T-cell (primary cell): ENCODE data around the gene CRTC2. TPM values are rescaled to one million over a fixed set of nuclear protein-coding genes. Genes with fewer than 3 reads are reported as not detected.

Experiments
- ATAC-seq, 4 experiments: fragments of 200-7000 bp in 3 of 4; fragments of 150-1000 bp in 1 of 4; cut with Tn5 transposase; replicated peaks in 1 of 4; 1 replicate in 3 of 4; 2 replicates in 1 of 4; pipeline ENCODE4 v1.10.0; 2021; ENCODE audit warnings: moderate library complexity in 3 of 4, mild to moderate bottlenecking in 2 of 4, moderate number of reproducible peaks in 1 of 4
- CTCF ChIA-PET, 2 donors: fragments of 300-600 bp; sonication (Branson Sonifier 250); formaldehyde crosslinking; loops; one replicate each; lab custom pipeline; 2022; ENCODE audit warnings: antibody characterized with exemption in 2 of 2; lab: Charles Lee
- POLR2A ChIA-PET, 2 donors: fragments of 300-600 bp; sonication (Branson Sonifier 250); formaldehyde crosslinking; loops; one replicate each; lab custom pipeline; 2022; ENCODE audit warnings: antibody characterized with exemption in 2 of 2; lab: Charles Lee
- DNase-seq, 35 experiments: peaks; one replicate each; pipeline versions ENCODE4 v3.0.0 to v3.0.0-alpha.2; 2013 to 2023
- H3K27ac ChIP-seq: one replicate; pipeline ENCODE4 v1.5.1; 2013; ENCODE audit warnings: low read length
- H3K27me3 ChIP-seq, 2 experiments: replicated peaks in 1 of 2; 1 replicate in 1 of 2; 2 replicates in 1 of 2; pipeline versions ENCODE4 v1.6.1 to v1.7.0; 2013; ENCODE audit warnings: low read length in 1 of 2, mixed read lengths in 1 of 2; ENCODE audit not compliant: control insufficient read depth in 2 of 2, insufficient read depth in 2 of 2; ENCODE audit errors: extremely low read depth in 1 of 2
- H3K36me3 ChIP-seq, 2 donors: 1 replicate in 1 of 2; 2 replicates in 1 of 2; pipeline versions ENCODE4 v1.6.1 to v1.7.0; 2013; ENCODE audit warnings: low read length in 1 of 2; ENCODE audit not compliant: control insufficient read depth in 2 of 2, insufficient read depth in 1 of 2; ENCODE audit errors: extremely low read depth in 1 of 2
- H3K4me1 ChIP-seq, 2 experiments: 1 replicate in 1 of 2; 2 replicates in 1 of 2; pipeline versions ENCODE4 v1.6.1 to v1.7.0; 2013; ENCODE audit warnings: low read length in 2 of 2, mixed read lengths in 1 of 2; ENCODE audit not compliant: insufficient read depth in 2 of 2, control insufficient read depth in 1 of 2; ENCODE audit errors: extremely low read depth in 1 of 2
- H3K4me3 ChIP-seq, 2 donors: 1 replicate in 1 of 2; 2 replicates in 1 of 2; pipeline versions ENCODE4 v1.5.1 to v1.7.0; 2013; ENCODE audit warnings: mild to moderate bottlenecking in 2 of 2, low read length in 1 of 2, moderate library complexity in 1 of 2; ENCODE audit not compliant: control insufficient read depth in 1 of 2; ENCODE audit errors: extremely low read depth in 1 of 2
- H3K9me3 ChIP-seq: 2 replicates; pipeline ENCODE4 v1.7.0; 2013
- H3K27ac Mint-ChIP-seq, 2 donors: one replicate each; pipeline ENCODE4 v1.8.0; 2020 to 2021; ENCODE audit warnings: mild to moderate bottlenecking in 2 of 2, mixed read lengths in 2 of 2
- H3K27me3 Mint-ChIP-seq, 2 donors: one replicate each; pipeline ENCODE4 v1.8.0; 2021 to 2022; ENCODE audit warnings: mixed read lengths in 2 of 2
- H3K36me3 Mint-ChIP-seq: one replicate; pipeline ENCODE4 v1.8.0; 2021; ENCODE audit warnings: mixed read lengths
- H3K4me1 Mint-ChIP-seq, 3 donors: one replicate each; pipeline ENCODE4 v1.8.0; 2020 to 2022; ENCODE audit warnings: mixed read lengths in 3 of 3, mild to moderate bottlenecking in 1 of 3
- H3K4me3 Mint-ChIP-seq, 3 donors: one replicate each; pipeline ENCODE4 v1.8.0; 2020 to 2022; ENCODE audit warnings: mild to moderate bottlenecking in 3 of 3, mixed read lengths in 3 of 3, moderate library complexity in 3 of 3
- H3K9me3 Mint-ChIP-seq, 3 donors: one replicate each; pipeline ENCODE4 v1.8.0; 2020 to 2022; ENCODE audit warnings: mixed read lengths in 3 of 3
- WGBS: methylation state at CpG from one replicate; pipeline ENCODE4 v1.1.5; 2013; ENCODE audit warnings: missing lambda C conversion rate; ENCODE audit not compliant: insufficient coverage; 5-methylcytosine and 5-hydroxymethylcytosine counted together
- total RNA-seq, 35 experiments: library from RNA in 6 of 35; stranded (reverse) in 6 of 35; fragments of 120-200 nt in 1 of 35; gene quantifications; one replicate each; pipeline versions ENCODE4 v1.2.1 to v1.2.4 and lab custom pipeline; 2013 to 2026

CRTC2 gene
- total RNA-seq, 5 donors from 2014 or later (not counting 1 experiment from before 2014, with no cell fraction given): 108 to 153 (median 122) TPM

DNA sequence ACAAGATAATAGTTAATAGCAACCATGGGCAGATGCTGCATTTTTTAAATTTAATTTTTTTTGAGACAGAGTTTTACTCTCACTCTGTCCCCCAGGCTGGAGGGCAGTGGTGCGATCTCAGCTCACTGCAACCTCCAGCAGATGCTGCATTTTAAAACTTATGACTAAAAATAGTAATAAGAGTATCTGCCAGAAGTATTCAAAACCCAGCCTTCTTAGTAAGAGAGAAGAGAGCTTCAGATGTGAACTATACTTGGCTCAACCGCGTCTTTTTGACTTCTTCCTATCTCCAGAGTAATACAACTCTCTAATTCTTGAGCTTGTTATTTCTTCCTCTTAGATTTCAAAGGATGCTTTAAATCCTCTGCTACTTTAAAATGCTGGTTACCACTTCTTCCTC, 36.8 kb upstream of the CRTC2 start:
- peaks cover 0 to 41% of the 10 kb centered on the region in 2 donors for H3K36me3 ChIP-seq
- peaks cover 16 to 30% of the 10 kb centered on the region in 2 experiments for H3K4me1 ChIP-seq
- WGBS: no CpG with 5 or more reads among the region's 3 CpGs
- ATAC-seq: no peak
- H3K27me3 ChIP-seq: no peaks in the 10 kb centered on the region
- ChIA-PET POLR2A (interaction anchor here in 1 of 2 donors (0.6 kb wide), 1 partner anchor 349 kb away, joined by 4 read pairs; no protein-coding TSS in a partner anchor), CTCF (interaction anchor here in 1 of 2 donors (0.8 kb wide), 1 partner anchor 202 kb away, joined by 3 read pairs; no protein-coding TSS in a partner anchor)
- H3K4me3 Mint-ChIP-seq: no peak overlapping the region
- peaks cover 0 to 3% of the 10 kb centered on the region in 2 donors for H3K27me3 Mint-ChIP-seq
- H3K27ac Mint-ChIP-seq: peak overlapping the region in 1 of 2 donors; percentile 12
- H3K9me3 Mint-ChIP-seq: no peaks in the 10 kb centered on the region
- no peak overlapping the region for H3K27ac ChIP-seq
- H3K9me3 ChIP-seq: no peaks in the 10 kb centered on the region
- peaks cover 33% of the 10 kb centered on the region for H3K36me3 Mint-ChIP-seq
- no peak for DNase-seq
- peaks cover 33 to 37% (median 35%) of the 10 kb centered on the region in 3 donors for H3K4me1 Mint-ChIP-seq
- no peak overlapping the region for H3K4me3 ChIP-seq

DNA sequence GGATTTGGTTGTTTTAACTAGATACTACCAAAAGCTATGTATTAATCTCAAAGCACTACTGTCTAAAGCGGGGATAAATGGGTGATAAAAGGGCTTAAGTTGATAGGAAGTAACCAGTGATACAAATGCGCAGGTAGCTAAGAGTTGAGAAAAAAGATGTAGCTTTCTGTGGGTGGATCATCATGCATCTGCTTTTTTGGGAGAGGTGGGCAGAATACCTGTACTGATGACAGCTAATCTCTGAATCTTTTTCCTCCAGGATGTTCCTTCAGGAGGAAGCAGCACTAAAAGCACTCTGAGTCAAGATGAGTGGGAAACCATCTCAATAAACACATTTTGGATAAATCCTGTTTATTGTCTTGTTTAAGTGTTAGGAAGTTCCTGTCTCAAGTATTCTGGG, 33.4 kb upstream of the CRTC2 start:
- peak overlapping the region; percentile 97 for H3K27ac ChIP-seq
- Mint-ChIP-seq H3K9me3 (no peaks in the 10 kb centered on the region), H3K27me3 (peaks cover 0 to 3% of the 10 kb centered on the region in 2 donors), H3K36me3 (peaks cover 33% of the 10 kb centered on the region), H3K4me1 (peaks cover 42 to 45% (median 43%) of the 10 kb centered on the region in 3 donors), H3K27ac (peak overlapping the region; percentile 98 to 99), H3K4me3 (peak overlapping the region; percentile 93 to 97 (median 97))
- ChIA-PET CTCF (interaction anchor here (0.5 to 2.3 kb wide), 3 partner anchors 14 to 143 kb away, joined by 3 to 7 read pairs (median 4); partner anchors contain the start of genes CREB3L4 (in 1 of the 2) and JTB (in 1 of the 2)), POLR2A (interaction anchor here (0.6 to 1.6 kb wide), 10 partner anchors 13 to 498 kb away, joined by 3 to 10 read pairs (median 5); partner anchors contain the start of genes CHTOP (in 1 of the 2) and CREB3L4 (in 1 of the 2))
- H3K4me3 ChIP-seq: peak overlapping the region; percentile 92 to 100
- H3K9me3 ChIP-seq: no peaks in the 10 kb centered on the region
- WGBS: no CpG with 5 or more reads among the region's 2 CpGs
- H3K4me1 ChIP-seq: peaks cover 16 to 40% of the 10 kb centered on the region in 2 experiments
- no peaks in the 10 kb centered on the region for H3K27me3 ChIP-seq
- ATAC-seq (no peak), DNase-seq (no peak)
- peaks cover 0 to 41% of the 10 kb centered on the region in 2 donors for H3K36me3 ChIP-seq

DNA sequence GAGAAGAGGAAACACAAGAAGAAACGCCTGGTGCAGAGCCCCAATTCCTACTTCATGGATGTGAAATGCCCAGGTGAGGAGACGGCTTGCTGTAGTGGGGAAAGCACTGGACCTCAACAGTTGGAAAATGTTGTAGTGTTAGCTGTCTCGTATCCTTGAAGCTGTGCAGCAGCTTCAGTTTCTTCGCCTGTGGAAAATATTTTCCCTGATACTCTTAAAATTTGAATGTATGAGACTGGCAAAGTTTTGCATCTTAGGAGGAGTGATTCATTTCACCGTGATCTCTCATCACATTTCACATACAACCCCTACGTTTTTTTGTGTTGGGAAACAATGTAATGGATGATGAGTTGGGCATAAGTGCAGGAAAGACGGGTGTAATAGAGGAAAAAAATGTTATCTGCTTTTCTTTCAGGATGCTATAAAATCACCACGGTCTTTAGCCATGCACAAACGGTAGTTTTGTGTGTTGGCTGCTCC, 32.8 kb upstream of the CRTC2 start:
- no peaks in the 10 kb centered on the region for H3K27me3 ChIP-seq
- H3K4me3 ChIP-seq: peak overlapping the region; percentile 92 to 100
- no peaks in the 10 kb centered on the region for H3K9me3 ChIP-seq
- Mint-ChIP-seq H3K4me3 (peak overlapping the region; percentile 93 to 97 (median 97)), H3K9me3 (no peaks in the 10 kb centered on the region), H3K36me3 (peaks cover 33% of the 10 kb centered on the region), H3K27me3 (peaks cover 0 to 5% of the 10 kb centered on the region in 2 donors), H3K27ac (peak overlapping the region; percentile 98 to 99), H3K4me1 (peaks cover 47 to 51% (median 48%) of the 10 kb centered on the region in 3 donors)
- peaks cover 18 to 46% of the 10 kb centered on the region in 2 experiments for H3K4me1 ChIP-seq
- DNase-seq: no peak
- POLR2A ChIA-PET: interaction anchor here (0.6 to 1.6 kb wide), 10 partner anchors 24 to 357 kb away, joined by 3 to 10 read pairs (median 6); partner anchors contain the start of genes CHTOP (in 1 of the 2), CREB3L4 (in 1 of the 2), CRTC2 (in 1 of the 2) and INTS3 (in 1 of the 2)
- no peak for ATAC-seq
- WGBS: 8% methylated on average over 5 of the region's 9 CpGs
- CTCF ChIA-PET: interaction anchor here in 1 of 2 donors (1.9 to 2.3 kb wide), 2 partner anchors 13 to 24 kb away, joined by 4 to 7 read pairs; partner anchors contain the start of genes CREB3L4 and JTB
- H3K36me3 ChIP-seq: peaks cover 0 to 41% of the 10 kb centered on the region in 2 donors
- peak overlapping the region; percentile 97 for H3K27ac ChIP-seq

DNA sequence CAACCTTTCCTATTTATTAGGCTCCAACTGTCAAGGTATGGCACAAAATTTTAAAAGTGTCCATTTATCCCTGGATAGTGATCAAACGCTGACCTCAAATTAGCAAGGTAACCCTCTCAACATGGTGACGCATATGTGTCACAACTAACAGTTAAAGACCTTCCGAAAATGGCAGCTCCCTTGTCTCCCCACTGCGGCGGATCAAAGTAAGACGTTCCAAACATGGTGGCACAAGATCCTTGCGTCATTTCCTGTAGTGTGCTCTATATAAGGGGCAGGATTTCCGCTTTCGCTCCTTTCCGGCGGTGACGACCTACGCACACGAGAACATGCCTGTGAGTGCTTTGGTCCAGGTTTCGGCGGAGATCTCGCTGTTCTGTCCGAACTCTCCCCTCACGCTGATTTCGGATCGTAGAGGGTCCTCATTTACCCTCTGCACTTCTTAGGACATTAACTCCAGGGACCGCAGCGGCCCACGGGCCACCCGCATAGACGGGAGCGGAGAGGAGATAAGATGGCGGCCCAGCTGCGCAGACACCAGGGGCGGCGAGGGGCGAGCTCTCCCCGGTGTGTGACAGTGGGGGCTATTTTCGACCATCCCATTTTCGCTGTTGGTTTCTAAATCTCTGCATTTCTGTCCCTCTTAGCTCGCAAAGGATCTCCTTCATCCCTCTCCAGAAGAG, 32.2 kb upstream of the CRTC2 start, which contains the start of gene RPS27:
RPS27 (plus strand) TSS at position 295 of the 683 bp plus-strand sequence; CDS start at position 330, 35 bp downstream.
- Histone ChIP-seq H3K4me1 (peaks cover 18 to 46% of the 10 kb centered on the region in 2 experiments), H3K4me3 (peak within 1 kb of the TSS; percentile 92 to 100), H3K36me3 (peaks cover 0 to 38% of the 10 kb centered on the region in 2 donors), H3K9me3 (no peaks in the 10 kb centered on the region), H3K27me3 (peaks cover 0 to 3% of the 10 kb centered on the region in 2 experiments), H3K27ac (peak within 1 kb of the TSS; percentile 97)
- Mint-ChIP-seq H3K4me1 (peaks cover 51 to 57% (median 52%) of the 10 kb centered on the region in 3 donors), H3K27me3 (peaks cover 3 to 9% of the 10 kb centered on the region in 2 donors), H3K4me3 (peak within 1 kb of the TSS; percentile 93 to 97 (median 97)), H3K27ac (peak within 1 kb of the TSS; percentile 98 to 99), H3K36me3 (peaks cover 30% of the 10 kb centered on the region), H3K9me3 (no peaks in the 10 kb centered on the region)
- ChIA-PET POLR2A (interaction anchor here (0.6 to 1.6 kb wide), 22 partner anchors 12 to 357 kb away, joined by 3 to 20 read pairs (median 4); partner anchors contain the start of genes CHTOP (in 1 of the 2), CREB3L4 (in 1 of the 2), CRTC2 (in 1 of the 2) and INTS3 (in 1 of the 2)), CTCF (interaction anchor here in 1 of 2 donors (0.6 to 2.3 kb wide), 6 partner anchors 13 to 281 kb away, joined by 3 to 7 read pairs (median 4); partner anchors contain the start of genes CREB3L4, DENND4B and JTB)
- DNase-seq: peak; percentile 77 to 98 (median 86)
- WGBS: 0% methylated on average over 21 of the region's 36 CpGs
- ATAC-seq: peak; percentile 88 to 91 (median 90)

- no peak overlapping the region for H3K4me3 ChIP-seq
- POLR2A ChIA-PET: interaction anchor here (0.6 kb wide), 2 partner anchors 11 to 182 kb away, joined by 3 to 13 read pairs; no protein-coding TSS in a partner anchor
- H3K27ac ChIP-seq: no peak overlapping the region
- peaks cover 15 to 30% of the 10 kb centered on the region in 2 experiments for H3K4me1 ChIP-seq
- WGBS: 100% methylated on average over 2 of the region's 8 CpGs
- Mint-ChIP-seq H3K27ac (peak overlapping the region; percentile 84 to 90), H3K4me3 (peak overlapping the region in 1 of 3 donors; percentile 69), H3K4me1 (peaks cover 39 to 50% (median 45%) of the 10 kb centered on the region in 3 donors), H3K27me3 (peaks cover 9 to 16% of the 10 kb centered on the region in 2 donors), H3K9me3 (no peaks in the 10 kb centered on the region), H3K36me3 (peaks cover 17% of the 10 kb centered on the region)
- no peaks in the 10 kb centered on the region for H3K9me3 ChIP-seq
- ATAC-seq: no peak
- H3K27me3 ChIP-seq: peaks cover 0 to 7% of the 10 kb centered on the region in 2 experiments
- CTCF ChIA-PET: interaction anchor here (0.7 to 2.2 kb wide), 11 partner anchors 10 to 354 kb away, joined by 3 to 14 read pairs (median 6); partner anchors contain the start of genes CHTOP (in 1 of the 2), ILF2 (in 1 of the 2) and JTB (in 1 of the 2)
- no peak for DNase-seq
- peaks cover 0 to 11% of the 10 kb centered on the region in 2 donors for H3K36me3 ChIP-seq
Observed at GRCh38 chr1:153987621-153988020, 29.2 kb upstream of the CRTC2 start.
